ENCODE data around the gene USP31. TPM values are rescaled to one million over a fixed set of nuclear protein-coding genes. Genes with fewer than 3 reads are reported as not detected.

The USP31 gene
- total RNA-seq, 6 experiments from 2014 or later, result 5.0 to 6.2 (median 5.8) TPM

GRCh38 chr16:23082161-23082788 is 67.0 kb downstream of the USP31 start:
- Mint-ChIP-seq H3K9me3 (no peaks in the 10 kb centered on the region), H3K36me3 (ENCODE audit: low read depth) (peaks cover 26% of the 10 kb centered on the region), H3K27ac (peak overlapping the region; percentile 18), H3K27me3 (ENCODE audit: insufficient read depth) (peaks cover 1% of the 10 kb centered on the region; the same call in 1 of the 2 replicates), H3K4me1 (ENCODE audit: low read depth) (peaks cover 10% of the 10 kb centered on the region), H3K4me3 (no peak overlapping the region)
- DNase-seq, result no peak
- no peak for TF ChIP-seq CTCF (IDR thresholded peaks at IDR 0.05)

- Mint-ChIP-seq H3K27ac (peak overlapping the region; percentile 18), H3K9me3 (no peaks in the 10 kb centered on the region), H3K4me3 (no peak overlapping the region), H3K36me3 (ENCODE audit: low read depth) (peaks cover 26% of the 10 kb centered on the region), H3K27me3 (ENCODE audit: insufficient read depth) (peaks cover 1% of the 10 kb centered on the region; the same call in 1 of the 2 replicates), H3K4me1 (ENCODE audit: low read depth) (peaks cover 10% of the 10 kb centered on the region)
- peak; percentile 43 for DNase-seq
- no peak for TF ChIP-seq CTCF (IDR thresholded peaks at IDR 0.05)
Measured at GRCh38 chr16:23081675-23082119, 67.6 kb downstream of the USP31 start.

GRCh38 chr16:23080747-23081146 is 68.5 kb downstream of the USP31 start:
- H3K27me3 Mint-ChIP-seq (ENCODE audit: insufficient read depth), result peaks cover 1% of the 10 kb centered on the region; the same call in 1 of the 2 replicates
- peaks cover 10% of the 10 kb centered on the region for H3K4me1 Mint-ChIP-seq (ENCODE audit: low read depth)
- TF ChIP-seq CTCF (IDR thresholded peaks at IDR 0.05), result no peak
- H3K9me3 Mint-ChIP-seq, result no peaks in the 10 kb centered on the region
- DNase-seq, result no peak
- no peak overlapping the region for H3K4me3 Mint-ChIP-seq
- peaks cover 26% of the 10 kb centered on the region for H3K36me3 Mint-ChIP-seq (ENCODE audit: low read depth)
- H3K27ac Mint-ChIP-seq, result no peak overlapping the region

- Mint-ChIP-seq H3K4me3 (no peak overlapping the region), H3K27ac (no peak overlapping the region), H3K36me3 (ENCODE audit: low read depth) (peaks cover 26% of the 10 kb centered on the region), H3K4me1 (ENCODE audit: low read depth) (peaks cover 10% of the 10 kb centered on the region), H3K9me3 (no peaks in the 10 kb centered on the region), H3K27me3 (ENCODE audit: insufficient read depth) (peaks cover 1% of the 10 kb centered on the region; the same call in 1 of the 2 replicates)
- TF ChIP-seq CTCF (IDR thresholded peaks at IDR 0.05), result no peak
- DNase-seq, result no peak
Measured at GRCh38 chr16:23080329-23080728, 68.9 kb downstream of the USP31 start.

GRCh38 chr16:23079675-23080301 is 69.5 kb downstream of the USP31 start:
- no peak for TF ChIP-seq CTCF (IDR thresholded peaks at IDR 0.05)
- Mint-ChIP-seq H3K4me1 (ENCODE audit: low read depth) (peaks cover 10% of the 10 kb centered on the region), H3K27me3 (ENCODE audit: insufficient read depth) (peaks cover 1% of the 10 kb centered on the region; the same call in 1 of the 2 replicates), H3K27ac (no peak overlapping the region), H3K9me3 (no peaks in the 10 kb centered on the region), H3K4me3 (no peak overlapping the region), H3K36me3 (ENCODE audit: low read depth) (peaks cover 26% of the 10 kb centered on the region)
- DNase-seq, result no peak

Measured in HFFc6 (cell line).